HG02759 (cell line): ENCODE measurements around the gene AP4E1.
"Not testable (repeated sequence)": the region's sequence is repeated elsewhere in the genome, so short reads cannot be mapped to it uniquely, and the experiment has no call there.

Experiments used
- ATAC-seq: cut with Tn5 transposase; IDR thresholded peaks from one replicate; pipeline ENCODE4 v1.9.1; 2021; ENCODE audit warnings: mild to moderate bottlenecking, moderate library complexity; ENCODE audit not compliant: unreplicated experiment

Gene AP4E1

GRCh38 chr15:50943638-50944037, 35.2 kb downstream of the AP4E1 start:
- no peak for ATAC-seq

GRCh38 chr15:50944672-50945071, 36.2 kb downstream of the AP4E1 start:
- no peak for ATAC-seq

GRCh38 chr15:50945725-50946124, 37.2 kb downstream of the AP4E1 start:
- no peak for ATAC-seq

GRCh38 chr15:50950745-50951144, 42.3 kb downstream of the AP4E1 start:
- ATAC-seq = not testable (repeated sequence)

- no peak for ATAC-seq
Observed at GRCh38 chr15:50953302-50953701, 44.8 kb downstream of the AP4E1 start.

GRCh38 chr15:50954837-50955236, 46.4 kb downstream of the AP4E1 start:
- ATAC-seq = not testable (repeated sequence)

- no peak for ATAC-seq
Observed at GRCh38 chr15:50959717-50960116, 51.2 kb downstream of the AP4E1 start.

GRCh38 chr15:50964075-50964474, 55.6 kb downstream of the AP4E1 start:
- no peak for ATAC-seq

- ATAC-seq = no peak
Observed at GRCh38 chr15:50968353-50968752, 59.9 kb downstream of the AP4E1 start.

- ATAC-seq = no peak
Observed at GRCh38 chr15:50970524-50970923, 62.0 kb downstream of the AP4E1 start.

GRCh38 chr15:50971115-50971514, 62.6 kb downstream of the AP4E1 start:
- ATAC-seq = no peak

- ATAC-seq = no peak
Observed at GRCh38 chr15:50971542-50971941, 63.1 kb downstream of the AP4E1 start.

GRCh38 chr15:50973605-50974004, 65.1 kb downstream of the AP4E1 start:
- ATAC-seq = no peak

GRCh38 chr15:50977162-50977561, 68.7 kb downstream of the AP4E1 start:
- ATAC-seq = no peak

- no peak for ATAC-seq
Observed at GRCh38 chr15:50978580-50978979, 70.1 kb downstream of the AP4E1 start.

GRCh38 chr15:50979041-50979440, 70.6 kb downstream of the AP4E1 start:
- ATAC-seq = no peak

- no peak for ATAC-seq
Observed at GRCh38 chr15:50993598-50993997, 85.1 kb downstream of the AP4E1 start.

GRCh38 chr15:50996641-50997040, 88.2 kb downstream of the AP4E1 start:
- no peak for ATAC-seq

- ATAC-seq = no peak
Observed at GRCh38 chr15:50997371-50998051, 89.0 kb downstream of the AP4E1 start.

GRCh38 chr15:51004103-51004551, 95.6 kb downstream of the AP4E1 start:
- no peak for ATAC-seq

GRCh38 chr15:51006336-51006985, 98.0 kb downstream of the AP4E1 start:
- no peak for ATAC-seq

GRCh38 chr15:51007131-51007666, 98.7 kb downstream of the AP4E1 start:
- no peak for ATAC-seq
